ENCODE measurements around the gene TMPRSS12.
"Not testable (repeated sequence)": the region's sequence is repeated elsewhere in the genome, so short reads cannot be mapped to it uniquely, and the experiment has no call there.

The TMPRSS12 gene

GRCh38 chr12:50839042-50839441 lies 3.7 kb upstream of the TMPRSS12 start:
- peak in 1 of 2 experiments; percentile 56 for DNase-seq (ENCODE audit: low read depth in 1 of 2, low spot score in 1 of 2)
- no peak for TF ChIP-seq JUND (IDR thresholded peaks at IDR 0.05; ENCODE audit: low read depth)
- in situ Hi-C loops (cut with HindIII; ENCODE audit: low pct_unique_long_range_greater_than_20kb, low sequenced_read_pairs): no loop called here

GRCh38 chr12:50840809-50841487 lies 1.8 kb upstream of the TMPRSS12 start:
- TF ChIP-seq JUND (IDR thresholded peaks at IDR 0.05; ENCODE audit: low read depth): no peak
- in situ Hi-C loops (cut with HindIII; ENCODE audit: low pct_unique_long_range_greater_than_20kb, low sequenced_read_pairs): no loop called here
- no peak for DNase-seq (ENCODE audit: low read depth in 1 of 2, low spot score in 1 of 2)

GRCh38 chr12:50841716-50842531 lies 802 bp upstream of the TMPRSS12 start:
- in situ Hi-C loops (cut with HindIII; ENCODE audit: low pct_unique_long_range_greater_than_20kb, low sequenced_read_pairs): no loop called here
- DNase-seq (ENCODE audit: low read depth in 1 of 2, low spot score in 1 of 2): no peak
- no peak for TF ChIP-seq JUND (IDR thresholded peaks at IDR 0.05; ENCODE audit: low read depth)

- TF ChIP-seq JUND (IDR thresholded peaks at IDR 0.05; ENCODE audit: low read depth): no peak
- no peak for DNase-seq (ENCODE audit: low read depth in 1 of 2, low spot score in 1 of 2)
- in situ Hi-C loops (cut with HindIII; ENCODE audit: low pct_unique_long_range_greater_than_20kb, low sequenced_read_pairs): no loop called here
Observed at GRCh38 chr12:50845021-50845647, 2.4 kb downstream of the TMPRSS12 start.

GRCh38 chr12:50848963-50849362 lies 6.2 kb downstream of the TMPRSS12 start:
- no peak for DNase-seq (ENCODE audit: low read depth in 1 of 2, low spot score in 1 of 2)
- in situ Hi-C loops (cut with HindIII; ENCODE audit: low pct_unique_long_range_greater_than_20kb, low sequenced_read_pairs): no loop called here
- TF ChIP-seq JUND (IDR thresholded peaks at IDR 0.05; ENCODE audit: low read depth): no peak

- DNase-seq (ENCODE audit: low read depth in 1 of 2, low spot score in 1 of 2); in situ Hi-C loops (cut with HindIII; ENCODE audit: low pct_unique_long_range_greater_than_20kb, low sequenced_read_pairs): not testable (repeated sequence)
Observed at GRCh38 chr12:50855218-50855617, 12.5 kb downstream of the TMPRSS12 start.

- DNase-seq (ENCODE audit: low read depth in 1 of 2, low spot score in 1 of 2); in situ Hi-C loops (cut with HindIII; ENCODE audit: low pct_unique_long_range_greater_than_20kb, low sequenced_read_pairs): not testable (repeated sequence)
Observed at GRCh38 chr12:50855679-50856078, 13.0 kb downstream of the TMPRSS12 start.

- in situ Hi-C loops (cut with HindIII; ENCODE audit: low pct_unique_long_range_greater_than_20kb, low sequenced_read_pairs): no loop called here
- no peak for TF ChIP-seq JUND (IDR thresholded peaks at IDR 0.05; ENCODE audit: low read depth)
- DNase-seq (ENCODE audit: low read depth in 1 of 2, low spot score in 1 of 2): no peak
Observed at GRCh38 chr12:50859621-50860310, 17.0 kb downstream of the TMPRSS12 start.

- no peak for TF ChIP-seq JUND (IDR thresholded peaks at IDR 0.05; ENCODE audit: low read depth)
- DNase-seq (ENCODE audit: low read depth in 1 of 2, low spot score in 1 of 2): no peak
- in situ Hi-C loops (cut with HindIII; ENCODE audit: low pct_unique_long_range_greater_than_20kb, low sequenced_read_pairs): no loop called here
Observed at GRCh38 chr12:50862316-50862715, 19.6 kb downstream of the TMPRSS12 start.

GRCh38 chr12:50865266-50865665 lies 22.5 kb downstream of the TMPRSS12 start:
- DNase-seq (ENCODE audit: low read depth in 1 of 2, low spot score in 1 of 2): no peak
- TF ChIP-seq JUND (IDR thresholded peaks at IDR 0.05; ENCODE audit: low read depth): no peak
- in situ Hi-C loops (cut with HindIII; ENCODE audit: low pct_unique_long_range_greater_than_20kb, low sequenced_read_pairs): no loop called here

- in situ Hi-C loops (cut with HindIII; ENCODE audit: low pct_unique_long_range_greater_than_20kb, low sequenced_read_pairs); DNase-seq (ENCODE audit: low read depth in 1 of 2, low spot score in 1 of 2): not testable (repeated sequence)
Observed at GRCh38 chr12:50868881-50869280, 26.2 kb downstream of the TMPRSS12 start.

- no peak for DNase-seq (ENCODE audit: low read depth in 1 of 2, low spot score in 1 of 2)
- TF ChIP-seq JUND (IDR thresholded peaks at IDR 0.05; ENCODE audit: low read depth): no peak
- in situ Hi-C loops (cut with HindIII; ENCODE audit: low pct_unique_long_range_greater_than_20kb, low sequenced_read_pairs): no loop called here
Observed at GRCh38 chr12:50882563-50882962, 39.8 kb downstream of the TMPRSS12 start.

GRCh38 chr12:50887191-50887590 lies 44.5 kb downstream of the TMPRSS12 start:
- TF ChIP-seq JUND (IDR thresholded peaks at IDR 0.05; ENCODE audit: low read depth): no peak
- in situ Hi-C loops (cut with HindIII; ENCODE audit: low pct_unique_long_range_greater_than_20kb, low sequenced_read_pairs): no loop called here
- no peak for DNase-seq (ENCODE audit: low read depth in 1 of 2, low spot score in 1 of 2)

Data from T47D (cell line).